Superior temporal gyrus (tissue), 1 donor: Measurements from ENCODE around the gene CLHC1.
A peak's percentile ranks its signal among the peaks of the same experiment; 100 is the strongest.
"Not testable (repeated sequence)": the region's sequence is repeated elsewhere in the genome, so short reads cannot be mapped to it uniquely, and the experiment has no call there.

Experiments used
- DNase-seq: peaks from one replicate; pipeline ENCODE4 v3.0.0-alpha.2; 2016; ENCODE audit errors: extremely low spot score

The CLHC1 gene

GRCh38 chr2:55232863-55233657 is 967 bp upstream of the CLHC1 start:
- no peak for DNase-seq

- DNase-seq, result no peak
Measured at GRCh38 chr2:55231546-55232083, 478 bp downstream of the CLHC1 start.

DNA sequence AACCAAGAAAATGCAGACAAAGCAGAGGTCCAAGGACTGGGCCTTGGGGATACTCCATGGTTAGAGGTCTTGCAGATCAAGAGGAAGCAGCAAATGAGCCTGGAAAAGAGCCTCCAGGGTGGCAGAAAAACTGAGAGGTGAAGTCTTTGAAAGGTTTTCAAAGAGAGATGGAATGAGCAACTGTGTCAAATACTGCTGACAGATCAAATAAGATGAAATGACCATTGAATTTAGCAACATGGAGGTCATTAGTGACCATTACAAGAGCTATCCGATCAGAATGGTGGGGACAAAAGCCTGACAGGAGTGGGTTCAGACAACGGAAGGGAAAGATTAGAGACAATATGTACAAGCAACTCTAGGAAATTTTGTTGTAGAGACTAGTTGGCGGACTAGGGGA is 1.5 kb downstream of the CLHC1 start:
- no peak for DNase-seq

DNA sequence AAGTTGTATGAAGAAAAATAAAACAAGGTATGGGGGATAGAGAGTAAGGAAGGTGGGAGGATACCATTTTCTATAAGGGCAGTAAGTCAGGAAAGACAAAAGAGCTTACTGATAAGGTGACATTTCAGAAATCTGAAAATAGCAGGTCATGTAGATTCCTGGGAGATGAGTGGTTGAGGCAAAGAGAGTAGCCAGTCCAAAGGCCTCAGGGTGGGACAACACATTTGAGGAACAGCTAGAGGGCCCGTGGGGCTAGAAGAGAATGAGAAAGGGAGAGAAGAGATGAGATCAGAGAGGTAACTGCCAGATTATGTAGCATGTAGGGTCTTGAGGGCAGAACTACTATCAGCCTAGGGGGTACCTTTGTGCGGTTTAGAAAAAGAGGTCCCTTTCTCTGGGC is 2.9 kb downstream of the CLHC1 start:
- DNase-seq, result no peak

DNA sequence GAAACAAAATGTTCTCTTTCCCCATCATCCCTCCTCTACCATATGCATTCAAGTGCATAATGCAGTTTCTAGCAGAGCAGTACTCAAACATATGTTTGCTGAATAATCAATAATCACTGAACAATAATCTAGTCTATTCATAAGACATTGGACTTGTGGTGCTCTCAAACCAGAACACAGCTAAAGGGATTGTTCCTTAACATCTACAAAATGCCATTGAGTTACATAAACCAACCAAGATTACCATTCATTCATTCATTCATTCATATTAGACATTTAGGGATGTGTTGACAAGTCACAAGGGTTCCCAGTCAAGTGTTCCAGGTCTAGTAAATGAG is 3.9 kb downstream of the CLHC1 start:
- no peak for DNase-seq

- not testable (repeated sequence) for DNase-seq
Measured at GRCh38 chr2:55227437-55228225, 4.5 kb downstream of the CLHC1 start.

DNA sequence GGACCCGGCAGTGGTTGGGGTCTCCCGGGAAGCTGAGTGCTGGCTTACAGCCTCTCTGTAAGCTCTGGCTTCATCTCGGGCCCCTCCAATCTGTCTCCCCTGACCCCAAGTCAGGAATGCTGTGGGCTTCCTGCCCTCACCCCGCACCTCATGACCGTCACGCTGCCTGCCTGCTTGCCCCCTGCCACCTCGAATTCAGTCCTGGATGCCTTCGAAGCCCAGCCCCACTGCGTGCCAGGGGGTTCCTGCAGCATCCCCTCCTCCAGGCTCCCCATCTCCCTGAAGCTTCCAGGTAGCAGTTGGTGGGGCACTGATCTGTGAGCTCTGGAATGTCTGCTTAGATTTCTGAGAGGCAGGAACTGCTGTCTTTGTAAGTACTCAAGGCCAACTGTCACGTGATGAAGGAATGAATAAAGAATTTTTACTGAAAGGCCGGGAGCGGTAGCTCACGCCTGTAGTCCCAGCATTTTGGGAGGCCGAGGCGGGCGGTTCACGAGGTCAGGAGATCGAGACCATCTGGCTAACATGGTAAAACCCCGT is 6.5 kb downstream of the CLHC1 start:
- DNase-seq, result no peak

GRCh38 chr2:55224761-55225261 is 7.3 kb downstream of the CLHC1 start:
- no peak for DNase-seq

- no peak for DNase-seq
Measured at GRCh38 chr2:55223958-55224760, 7.9 kb downstream of the CLHC1 start.

DNA sequence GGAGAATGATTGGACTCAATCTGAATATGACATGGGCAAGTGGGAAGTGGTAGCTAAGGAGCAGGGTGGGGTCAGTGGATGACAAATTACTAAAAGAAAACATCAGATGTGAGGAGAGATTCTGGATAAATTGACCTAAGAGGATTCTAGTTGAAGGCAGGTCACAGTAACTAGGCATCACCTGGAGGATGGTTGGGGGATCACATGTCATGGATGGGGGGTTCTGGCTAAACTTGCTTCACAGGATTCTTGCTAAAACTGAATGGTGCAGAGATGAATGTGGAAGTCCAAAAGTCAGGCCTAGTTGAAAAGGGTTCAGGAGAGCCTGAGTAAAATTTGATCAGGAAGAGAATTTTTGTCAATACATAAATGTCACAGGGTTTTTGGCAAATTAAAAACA is 18.3 kb downstream of the CLHC1 start:
- DNase-seq, result no peak

DNA sequence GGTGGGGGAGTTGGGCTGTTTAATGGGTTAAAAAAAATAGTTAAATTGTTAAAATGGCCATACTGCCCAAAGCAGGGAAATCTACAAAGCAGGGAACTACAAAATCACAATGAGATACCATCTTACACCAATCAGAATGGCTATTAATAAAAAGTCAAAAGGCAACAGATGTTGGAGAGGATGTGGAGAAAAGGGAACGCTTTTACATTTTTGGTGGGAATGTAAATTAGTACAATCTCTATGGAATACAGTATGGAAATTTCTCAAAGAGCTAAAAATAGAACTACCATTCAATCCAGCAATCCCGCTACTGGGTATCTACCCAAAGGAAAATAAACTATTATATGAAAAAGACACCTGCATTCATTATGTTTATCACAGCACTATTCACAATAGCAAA is 27.1 kb downstream of the CLHC1 start:
- no peak for DNase-seq

DNA sequence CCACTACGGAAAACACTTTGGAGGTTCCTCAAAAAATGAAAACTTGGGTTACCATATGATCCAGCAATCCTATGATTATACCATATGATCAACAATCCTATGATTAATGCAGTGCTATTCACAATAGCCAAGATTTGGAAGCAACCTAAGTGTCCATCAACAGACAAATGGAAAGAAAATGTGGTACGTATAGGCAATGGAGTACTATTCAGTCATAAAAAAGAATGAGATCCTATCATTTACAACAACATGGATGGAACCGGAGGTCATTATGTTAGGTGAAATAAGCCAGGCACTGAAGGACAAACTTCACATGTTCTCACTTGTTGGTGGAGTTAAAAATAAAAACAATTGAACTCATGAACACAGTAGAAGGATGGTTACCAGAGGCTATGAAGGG is 27.6 kb downstream of the CLHC1 start:
- no peak for DNase-seq

- DNase-seq, result no peak
Measured at GRCh38 chr2:55200416-55200815, 31.7 kb downstream of the CLHC1 start.

DNA sequence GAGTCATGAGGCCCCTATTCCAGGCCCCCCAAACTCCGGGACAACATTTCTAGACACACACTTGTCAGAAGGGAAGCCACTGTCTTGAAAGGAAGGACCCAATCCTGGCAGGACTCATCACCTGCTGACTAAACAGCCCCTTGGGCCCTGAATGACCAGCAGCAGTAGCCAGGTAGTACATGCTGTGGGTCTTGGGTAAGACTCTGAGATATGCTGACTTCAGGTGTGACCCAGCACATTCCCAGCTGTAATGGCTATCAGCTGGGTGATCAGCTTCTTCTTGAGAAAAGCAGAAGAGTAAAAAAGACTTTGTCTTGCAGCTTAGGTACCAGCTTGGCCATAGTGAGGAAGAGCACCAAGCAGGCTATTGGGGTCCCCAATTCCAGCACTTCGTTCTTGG is 35.6 kb downstream of the CLHC1 start:
- no peak for DNase-seq

DNA sequence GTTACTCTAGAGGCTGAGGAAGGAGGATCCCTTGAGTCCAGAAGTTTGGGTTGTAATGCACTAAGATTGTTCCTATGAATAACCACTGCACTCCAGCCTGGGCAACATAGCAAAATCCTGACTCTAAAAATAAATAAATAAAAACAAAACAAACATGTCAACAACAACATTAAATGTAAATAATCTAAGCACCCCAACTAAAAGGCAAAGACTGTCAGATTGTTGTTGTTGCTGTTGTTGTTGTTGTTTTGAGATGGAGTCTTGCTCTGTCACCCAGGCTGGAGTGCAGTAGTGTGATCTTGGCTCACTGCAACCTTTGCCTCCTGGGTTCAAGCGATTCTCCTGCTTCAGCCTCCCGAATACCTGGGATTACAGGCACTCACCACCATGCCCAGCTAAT is 40.2 kb downstream of the CLHC1 start:
- DNase-seq, result not testable (repeated sequence)

DNA sequence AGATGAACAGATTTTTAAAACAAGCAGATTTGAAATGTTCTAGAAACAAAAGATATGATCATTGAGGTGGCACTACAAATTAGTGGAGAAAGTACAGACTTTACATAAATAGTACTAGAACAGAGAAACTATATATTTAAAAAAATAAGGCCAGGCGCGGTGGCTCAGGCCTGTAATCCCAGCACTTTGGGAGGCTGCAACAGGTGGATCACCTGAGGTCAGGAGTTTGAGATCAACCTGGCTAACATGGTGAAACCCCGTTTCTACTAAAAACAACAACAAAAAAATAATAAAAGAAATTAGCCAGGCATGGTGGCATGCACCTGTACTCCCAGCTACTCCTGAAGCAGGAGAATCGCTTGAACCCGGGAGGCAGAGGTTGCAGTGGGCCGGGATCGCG is 45.3 kb downstream of the CLHC1 start:
- not testable (repeated sequence) for DNase-seq

DNA sequence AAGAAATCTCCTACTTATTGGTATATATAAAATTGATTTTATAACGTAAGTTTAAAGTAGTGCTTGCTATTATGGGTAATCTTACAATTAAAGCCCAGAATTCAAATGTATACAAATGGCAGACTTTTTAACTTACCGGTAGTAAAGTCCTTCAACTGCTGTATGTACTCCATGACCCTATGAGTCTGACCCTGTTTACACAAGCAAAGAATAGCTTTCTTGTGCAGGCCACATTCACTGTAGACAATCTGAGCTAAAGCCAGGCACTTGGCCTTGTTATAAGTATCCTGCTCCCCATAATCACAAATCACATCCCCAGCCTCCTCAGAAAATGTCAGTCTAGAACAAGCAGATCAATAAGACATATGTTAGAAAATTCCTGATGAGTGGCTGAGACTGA is 51.7 kb downstream of the CLHC1 start:
- DNase-seq, result no peak

DNA sequence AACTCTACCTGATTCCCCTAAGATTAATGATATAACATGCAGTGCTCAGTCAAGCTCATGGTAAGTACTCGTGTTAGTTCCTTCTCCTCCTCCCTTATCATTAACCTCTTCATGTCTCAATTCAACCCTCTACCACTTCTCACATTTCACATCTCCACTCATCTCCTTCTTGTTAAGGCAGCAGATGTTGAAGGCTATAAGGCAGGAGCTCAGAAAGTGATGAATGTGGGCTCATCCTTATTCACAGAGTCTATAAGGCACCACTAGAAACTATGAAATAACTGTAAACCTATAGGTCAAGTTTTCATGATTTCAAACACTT is 56.0 kb downstream of the CLHC1 start:
- DNase-seq, result no peak

- DNase-seq, result peak; percentile 84
Measured at GRCh38 chr2:55175254-55176093, 56.6 kb downstream of the CLHC1 start.

- no peak for DNase-seq
Measured at GRCh38 chr2:55173438-55174054, 58.5 kb downstream of the CLHC1 start.

DNA sequence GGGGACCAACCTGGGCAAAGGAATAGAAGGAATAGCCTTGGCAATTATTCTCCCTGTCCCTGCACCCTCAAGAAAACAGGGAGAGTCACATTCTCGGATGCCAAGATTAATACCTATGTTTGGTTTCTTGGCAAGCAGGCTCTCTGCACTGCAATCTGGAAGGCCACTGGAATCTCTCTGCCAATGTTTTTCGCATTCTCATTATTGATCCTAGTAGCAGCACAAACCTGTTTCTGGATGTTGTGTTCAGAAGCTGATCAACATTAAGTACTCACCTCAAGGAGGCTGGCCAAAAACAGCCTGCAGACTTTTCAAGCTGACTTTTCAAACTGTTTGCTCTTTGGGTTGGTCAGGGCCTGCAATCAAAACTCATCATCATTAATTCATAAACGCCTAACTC is 62.2 kb downstream of the CLHC1 start:
- DNase-seq, result no peak
